ENCODE data around the gene GDAP1L1.
A peak's percentile ranks its signal among the peaks of the same experiment; 100 is the strongest.

The GDAP1L1 gene

DNA sequence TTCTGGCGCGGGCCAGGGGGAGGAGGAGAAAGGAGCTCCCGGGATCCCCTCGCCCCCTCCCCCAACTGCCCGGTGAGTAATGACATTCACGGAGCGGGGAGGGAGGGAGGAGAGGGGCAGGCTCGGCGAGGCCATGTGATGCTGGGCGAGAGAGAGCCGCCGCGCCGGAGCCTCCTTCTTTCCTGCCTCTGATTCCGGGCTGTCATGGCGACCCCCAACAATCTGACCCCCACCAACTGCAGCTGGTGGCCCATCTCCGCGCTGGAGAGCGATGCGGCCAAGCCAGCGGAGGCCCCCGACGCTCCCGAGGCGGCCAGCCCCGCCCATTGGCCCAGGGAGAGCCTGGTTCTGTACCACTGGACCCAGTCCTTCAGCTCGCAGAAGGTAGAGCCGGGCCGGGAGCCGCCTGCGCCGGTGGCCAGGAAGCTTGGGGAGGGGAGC, at the start of gene GDAP1L1:
GDAP1L1 (plus strand) TSS at position 178 of the 441 bp plus-strand sequence; CDS start at position 205, 27 bp downstream.
- DNase-seq: no peak

DNA sequence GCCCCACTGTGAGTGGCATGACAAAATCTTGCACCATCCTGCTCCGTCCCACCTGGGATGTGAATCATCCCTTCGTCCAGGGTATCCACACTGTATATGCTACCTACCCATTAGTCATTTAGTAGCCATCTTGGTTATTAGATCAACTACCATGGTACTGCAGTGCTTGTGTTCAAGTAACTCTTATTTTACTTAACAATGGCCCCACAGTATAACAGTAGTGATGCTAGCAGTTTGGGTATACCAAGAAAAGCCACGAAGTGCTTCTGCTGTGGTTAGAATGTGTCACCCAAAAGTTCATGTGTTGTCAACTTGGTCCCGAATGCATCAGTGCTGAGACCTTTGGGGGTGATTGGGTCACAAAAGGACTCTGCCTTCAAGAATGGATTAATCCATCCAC, 48.2 kb upstream of the GDAP1L1 start:
- no peak for DNase-seq

DNA sequence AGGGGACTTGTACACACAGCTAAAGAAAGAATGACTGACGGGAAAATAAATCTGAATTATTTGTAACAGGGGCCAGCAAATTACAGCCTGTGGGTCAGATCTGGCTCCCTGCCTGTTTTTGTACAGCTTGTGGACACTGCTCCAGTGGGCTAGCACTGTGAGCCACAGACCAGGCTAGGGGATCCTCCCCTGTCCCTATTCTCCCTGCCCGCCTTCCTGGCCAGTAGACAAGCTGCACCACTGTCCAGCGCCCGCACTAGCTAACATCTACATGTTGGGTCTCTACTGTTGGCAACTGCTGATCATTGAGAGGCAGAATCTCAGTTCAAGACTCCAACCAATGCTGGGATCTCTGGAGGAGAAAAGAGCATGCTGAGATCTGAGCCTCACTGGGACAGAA, 47.2 kb upstream of the GDAP1L1 start:
- no peak for DNase-seq

DNA sequence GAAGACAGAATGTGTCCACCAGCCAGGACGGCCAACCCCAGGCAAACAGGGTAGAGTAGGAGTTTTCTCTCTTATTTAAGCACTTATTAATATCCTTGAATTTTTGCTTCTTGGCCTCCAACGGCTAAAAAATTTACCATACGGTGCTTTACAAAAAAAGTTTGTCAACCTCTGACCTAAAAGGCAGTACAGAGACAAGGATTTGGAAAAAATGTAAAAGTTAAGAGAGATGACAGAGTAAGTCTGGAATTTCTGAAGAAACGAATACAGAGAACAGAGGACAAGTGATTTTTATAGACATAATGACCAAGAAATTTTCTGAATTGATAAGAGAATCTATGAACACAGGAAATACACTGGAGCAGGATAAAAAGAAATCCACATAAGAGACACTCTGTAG, 46.7 kb upstream of the GDAP1L1 start:
- no peak for DNase-seq

DNA sequence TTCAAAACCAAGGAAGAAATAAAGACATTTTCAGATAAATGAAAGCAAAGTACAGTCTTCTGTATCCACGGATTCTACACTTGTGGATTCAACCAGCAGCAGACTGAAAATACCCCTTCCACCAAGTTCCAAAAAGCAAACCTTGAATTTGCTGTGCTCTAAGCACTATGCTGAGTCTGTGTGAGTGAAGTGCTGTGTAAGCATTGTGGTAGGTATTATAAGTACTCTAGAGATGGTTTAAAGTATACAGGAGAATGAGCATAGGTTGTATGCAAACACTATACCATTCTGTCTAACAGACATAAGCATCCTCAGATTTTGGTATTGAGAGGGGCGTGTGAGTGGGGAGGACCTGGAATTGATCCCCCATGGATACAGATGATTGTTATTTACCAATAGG, 46.1 kb upstream of the GDAP1L1 start:
- no peak for DNase-seq

DNA sequence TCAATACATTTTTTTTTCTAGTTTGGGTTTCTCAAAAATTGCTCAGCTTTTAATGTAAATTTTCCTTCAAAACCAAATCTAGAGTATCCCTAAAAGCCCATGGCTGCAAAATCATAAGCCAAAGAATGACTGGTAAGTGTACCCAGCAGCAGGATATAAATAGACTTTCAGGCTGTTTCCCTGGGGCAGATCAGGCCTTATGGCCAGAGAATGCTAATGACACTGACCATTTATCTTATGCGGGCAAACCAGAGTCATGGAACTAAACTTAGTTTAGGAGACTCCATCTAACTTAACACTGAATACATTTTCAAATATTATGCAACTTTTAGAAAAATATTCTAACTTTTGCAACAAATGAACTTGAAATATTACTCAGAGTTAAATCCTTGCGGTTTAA, 43.9 kb upstream of the GDAP1L1 start:
- DNase-seq: no peak

DNA sequence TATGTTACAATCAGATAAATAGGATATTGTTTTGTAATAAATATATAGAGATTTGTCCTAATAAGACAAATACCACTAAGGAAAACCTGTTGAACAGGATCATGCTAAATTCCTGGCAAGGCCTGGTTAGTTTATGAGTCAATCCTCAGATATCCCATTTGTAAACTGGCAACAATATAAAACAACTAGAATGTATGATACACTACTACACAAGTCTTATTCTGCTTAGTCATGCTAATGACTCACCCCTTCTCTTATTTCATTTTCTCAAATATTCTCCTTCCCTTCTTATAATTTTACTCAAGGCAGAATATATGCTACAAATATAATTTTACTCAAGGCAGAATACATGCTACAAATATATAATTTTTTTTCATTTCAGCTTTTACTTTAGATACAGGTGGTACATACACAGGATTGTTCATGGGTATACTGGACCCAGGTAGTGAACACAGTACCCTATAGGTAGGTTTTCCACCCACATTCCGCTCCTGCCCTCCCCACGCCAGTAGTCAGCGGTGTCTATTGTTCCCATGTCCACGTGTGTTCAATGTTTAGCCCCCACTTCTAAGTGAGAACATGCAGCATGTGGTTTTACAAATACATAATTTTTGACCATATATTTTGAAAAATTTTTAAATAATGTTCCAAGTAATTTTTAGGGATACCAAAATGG, 42.8 kb upstream of the GDAP1L1 start:
- DNase-seq: peak; percentile 90

DNA sequence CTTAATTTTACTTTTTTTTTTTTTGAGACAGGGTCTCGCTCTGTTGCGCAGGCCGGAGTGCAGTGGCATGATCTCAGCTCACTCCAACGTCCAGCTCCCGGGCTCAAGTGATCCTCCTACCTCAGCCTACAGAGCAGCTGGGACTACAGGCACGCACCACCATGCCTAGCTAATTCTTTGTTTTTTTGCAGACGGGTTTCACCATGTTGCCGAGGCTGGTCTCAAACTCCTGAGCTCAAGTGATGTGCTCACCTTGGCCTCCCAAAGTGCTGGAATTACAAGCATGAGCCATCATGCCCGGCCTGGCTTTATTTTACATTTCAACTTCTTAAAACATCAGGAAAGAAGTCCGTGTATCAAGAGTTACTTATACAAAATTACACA, 42.3 kb upstream of the GDAP1L1 start:
- no peak for DNase-seq

DNA sequence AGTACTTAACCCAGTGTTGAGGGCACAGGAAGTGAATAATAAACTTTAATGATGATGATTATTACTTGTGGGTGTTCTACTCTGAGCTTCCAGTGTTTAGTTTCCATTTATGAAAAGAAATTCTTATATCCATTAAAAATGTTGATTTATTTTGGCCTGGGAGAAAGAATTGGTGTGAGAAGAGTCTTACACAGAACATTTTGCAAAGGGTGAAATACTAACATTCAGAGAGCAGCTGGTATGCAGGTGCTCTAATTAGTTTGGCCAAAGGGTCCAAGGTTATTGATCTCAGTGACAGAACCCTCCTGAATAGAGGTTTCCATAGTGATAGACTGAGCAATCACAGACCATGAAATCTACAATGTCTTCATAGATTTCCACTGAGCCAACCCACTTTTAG, 41.0 kb upstream of the GDAP1L1 start:
- DNase-seq: no peak

DNA sequence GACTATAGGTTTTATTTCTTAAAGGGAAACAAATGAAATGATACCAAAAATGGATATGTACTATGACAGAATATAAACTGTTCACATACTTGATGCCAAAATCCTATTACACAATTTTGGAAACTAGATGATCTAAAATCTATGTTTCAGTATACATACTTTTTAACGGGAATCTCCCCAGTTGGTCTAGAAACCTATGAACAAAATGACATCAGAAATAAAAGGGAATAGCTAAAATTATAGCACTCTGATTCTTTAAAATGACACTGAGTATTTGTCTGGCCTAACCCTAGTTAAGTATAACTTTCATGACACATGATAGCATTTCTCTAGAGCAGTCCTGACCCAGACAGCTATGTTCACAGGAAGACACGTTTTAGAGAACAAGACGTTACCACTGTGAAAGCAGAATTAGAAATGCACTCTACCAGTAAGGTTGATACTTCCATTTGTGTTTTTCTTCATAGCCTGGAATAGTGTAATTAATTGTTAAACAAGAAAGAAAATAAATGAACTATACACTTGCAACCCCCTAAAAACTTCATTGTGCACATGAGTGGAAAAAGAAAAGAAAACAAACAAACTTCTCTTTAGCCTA, 39.9 kb upstream of the GDAP1L1 start:
- DNase-seq: no peak

DNA sequence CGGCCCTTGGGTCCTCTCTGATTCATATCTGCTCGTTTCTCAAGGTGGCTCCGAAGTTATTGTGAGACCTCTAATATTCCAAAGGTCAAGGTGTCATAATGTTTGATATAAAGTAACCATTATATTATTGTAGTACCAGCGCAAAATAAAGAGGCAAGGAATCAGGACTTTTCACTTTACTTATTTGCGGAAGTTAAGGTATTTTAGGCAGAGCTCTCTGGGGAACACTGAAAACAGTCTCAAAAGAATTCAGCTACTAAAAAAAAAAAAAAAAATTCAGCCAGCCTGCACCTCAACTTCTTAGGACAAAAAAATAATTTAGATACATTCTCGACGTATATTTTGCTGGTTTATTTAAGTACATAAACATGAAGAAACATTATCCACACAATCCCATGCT, 38.9 kb upstream of the GDAP1L1 start:
- DNase-seq: no peak

DNA sequence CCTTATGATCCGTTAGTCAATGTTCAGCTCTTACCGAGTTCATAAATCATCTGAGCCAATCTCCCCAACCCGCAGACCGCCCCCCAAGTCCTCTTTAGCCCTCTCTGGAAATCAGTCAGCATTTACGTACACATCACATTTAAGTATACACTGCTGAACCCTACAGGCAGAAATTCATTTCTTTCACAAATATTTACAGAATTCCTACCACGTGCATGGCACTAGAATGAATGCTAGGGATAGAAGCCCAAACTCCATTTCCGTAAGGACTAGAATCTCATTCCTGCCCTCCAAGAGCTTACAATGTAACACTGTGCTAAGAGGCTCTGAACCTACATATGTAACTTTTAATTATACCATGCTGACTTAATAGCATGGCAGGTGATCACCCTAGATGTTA, 38.3 kb upstream of the GDAP1L1 start:
- no peak for DNase-seq

DNA sequence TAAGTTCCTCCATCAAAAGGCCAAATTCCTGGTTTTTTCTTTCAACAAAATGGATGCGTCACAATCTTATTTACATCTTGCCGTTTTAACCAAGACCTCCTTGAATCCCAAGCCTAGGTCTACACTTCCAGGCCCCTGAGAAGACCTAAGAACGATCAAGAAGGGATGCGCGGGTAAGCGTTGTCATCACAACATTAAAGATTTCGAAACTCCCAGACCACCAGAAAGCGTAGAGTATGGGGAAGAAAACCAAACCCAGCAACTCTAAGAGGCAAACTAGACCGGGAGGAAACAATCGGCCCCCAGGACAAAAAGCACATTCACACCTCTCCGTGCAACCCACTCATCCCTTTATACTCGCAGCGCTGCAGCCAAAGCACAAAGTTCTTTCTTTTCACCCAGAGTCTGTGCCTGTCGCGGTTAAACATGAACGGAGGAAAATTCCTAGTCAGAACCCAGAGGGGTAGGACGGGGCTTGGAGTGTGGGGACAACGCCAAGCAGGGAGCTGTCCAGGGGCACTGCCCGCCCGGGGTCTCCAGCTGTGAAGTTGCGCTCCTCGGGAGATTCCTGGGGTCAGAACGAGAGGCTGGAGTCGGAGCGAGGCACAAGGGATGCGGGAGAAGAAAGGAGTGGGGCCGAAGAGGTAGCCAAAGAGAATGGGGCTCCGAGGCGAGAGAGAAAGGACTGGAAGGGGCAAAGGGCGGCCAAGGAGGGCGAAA, 37.3 kb upstream of the GDAP1L1 start:
- no peak for DNase-seq

DNA sequence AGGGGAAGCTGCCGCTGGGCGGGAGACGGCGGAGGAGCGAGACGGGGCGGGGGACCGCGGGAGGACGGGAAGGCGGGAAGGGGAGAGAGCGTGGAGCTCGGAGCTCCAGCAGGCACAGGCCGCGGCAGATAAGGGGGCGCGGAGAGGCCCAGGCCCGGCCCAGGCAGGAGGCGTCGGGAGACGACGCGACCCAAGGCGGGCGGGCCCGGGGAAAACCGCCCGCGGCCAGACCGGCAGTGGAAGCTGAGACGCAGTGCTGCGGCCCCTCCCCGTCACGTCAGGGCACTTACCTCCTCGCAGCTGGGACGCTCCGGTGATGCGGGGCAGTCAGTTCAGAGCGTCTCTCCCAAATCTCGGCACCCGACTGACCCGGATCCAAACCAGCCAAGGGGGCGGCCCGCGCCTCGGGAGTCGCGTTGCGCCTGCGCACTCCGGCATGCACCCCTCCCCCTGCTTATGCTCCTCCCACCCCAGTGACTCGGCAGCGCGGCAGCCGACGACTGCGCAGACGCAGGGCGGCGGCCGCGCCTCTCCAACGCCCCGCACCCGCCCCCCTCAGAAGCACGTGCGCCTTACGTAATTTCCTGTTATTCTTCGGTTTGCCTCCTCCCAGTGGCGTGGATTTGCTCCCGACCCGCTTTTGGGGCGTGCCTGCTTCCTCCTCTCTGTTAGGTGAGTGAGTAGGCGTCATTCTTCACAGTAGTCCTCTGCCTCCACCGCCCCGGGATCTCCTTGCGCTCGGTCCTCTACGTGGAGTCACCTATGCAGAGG, 36.5 kb upstream of the GDAP1L1 start, which contains the start of gene OSER1:
OSER1 (minus strand) TSS at position 366 of the 771 bp plus-strand sequence. CDS start 3,814 bp downstream, outside the sequence.
- peak; percentile 98 for DNase-seq

DNA sequence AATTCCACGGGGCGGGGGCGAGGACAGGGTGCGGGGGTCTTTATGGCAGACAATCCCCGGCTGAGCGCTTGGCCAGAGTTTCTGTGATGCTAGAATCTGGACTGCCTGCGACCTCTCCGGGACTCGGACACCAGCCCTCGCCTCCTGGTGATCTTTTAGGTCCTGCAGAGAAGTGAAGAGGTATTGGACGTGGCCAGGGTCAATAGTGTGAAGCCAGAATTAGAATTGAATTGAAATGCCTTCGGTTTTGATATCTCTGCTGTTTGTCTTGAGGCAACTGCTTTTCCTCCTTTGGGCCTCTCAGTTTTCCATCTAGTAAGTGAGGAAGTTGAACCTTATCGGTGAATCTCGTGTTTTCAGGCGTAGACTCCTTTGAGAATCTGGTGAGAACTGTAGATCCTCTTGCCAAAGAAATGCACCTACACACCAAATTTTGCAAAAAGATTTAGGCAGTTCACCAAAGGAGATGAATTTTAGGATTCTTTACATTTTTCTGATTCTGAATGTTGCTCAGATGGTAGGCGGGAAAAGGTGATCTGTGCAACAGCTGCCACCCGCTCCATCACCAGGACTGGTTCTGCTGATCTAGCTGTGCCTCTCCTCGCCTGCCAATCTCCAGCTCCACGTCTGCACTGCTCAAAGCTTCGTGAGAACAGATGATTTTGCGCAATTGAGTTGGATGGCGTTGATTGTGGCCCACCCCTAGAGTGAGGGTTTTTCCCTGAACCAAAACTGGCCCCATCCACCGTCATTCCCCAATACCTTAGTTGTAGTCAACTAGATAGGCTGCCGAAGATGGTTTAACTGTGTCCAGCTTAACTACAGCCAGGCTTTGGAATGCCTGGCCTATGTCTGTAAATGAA, 35.7 kb upstream of the GDAP1L1 start:
- DNase-seq: peak; percentile 17

DNA sequence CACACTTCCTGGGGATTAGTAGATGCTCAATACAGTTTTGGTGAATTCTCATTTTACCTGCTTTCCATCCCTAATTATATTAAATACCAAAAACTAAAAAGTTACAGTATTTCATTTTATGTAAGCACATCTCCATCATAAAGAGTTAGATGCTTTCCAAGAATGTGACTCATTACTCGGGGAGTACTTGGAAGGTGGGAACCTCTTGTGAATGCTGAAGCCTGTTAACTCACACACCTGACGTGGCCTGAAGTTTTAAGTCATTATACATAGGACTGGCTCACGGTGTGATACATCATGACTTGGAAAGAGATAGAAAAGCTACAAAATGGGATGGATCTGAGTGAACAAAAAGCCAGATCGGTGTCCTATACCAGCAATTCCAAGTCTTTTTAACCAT, 34.3 kb upstream of the GDAP1L1 start:
- no peak for DNase-seq

DNA sequence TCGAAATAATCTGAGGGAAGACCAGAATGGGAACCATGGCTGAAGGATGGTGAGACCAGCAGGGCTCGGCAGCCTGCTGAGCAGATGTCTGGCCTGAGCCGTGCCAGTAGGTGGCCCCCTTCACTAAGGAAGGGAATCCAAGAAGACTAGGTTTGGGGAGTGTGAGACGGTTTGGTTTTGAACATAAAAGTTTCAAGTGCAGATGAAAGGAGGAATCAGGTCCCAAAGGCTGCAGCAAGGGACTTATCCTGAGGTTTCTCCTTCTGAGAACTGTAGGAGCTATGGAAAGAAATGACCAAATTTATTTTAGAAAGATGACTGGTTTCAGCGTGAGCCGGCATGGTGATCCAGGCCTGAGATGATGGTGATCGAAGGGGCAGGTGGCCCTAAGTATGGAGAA, 32.0 kb upstream of the GDAP1L1 start:
- peak; percentile 55 for DNase-seq

DNA sequence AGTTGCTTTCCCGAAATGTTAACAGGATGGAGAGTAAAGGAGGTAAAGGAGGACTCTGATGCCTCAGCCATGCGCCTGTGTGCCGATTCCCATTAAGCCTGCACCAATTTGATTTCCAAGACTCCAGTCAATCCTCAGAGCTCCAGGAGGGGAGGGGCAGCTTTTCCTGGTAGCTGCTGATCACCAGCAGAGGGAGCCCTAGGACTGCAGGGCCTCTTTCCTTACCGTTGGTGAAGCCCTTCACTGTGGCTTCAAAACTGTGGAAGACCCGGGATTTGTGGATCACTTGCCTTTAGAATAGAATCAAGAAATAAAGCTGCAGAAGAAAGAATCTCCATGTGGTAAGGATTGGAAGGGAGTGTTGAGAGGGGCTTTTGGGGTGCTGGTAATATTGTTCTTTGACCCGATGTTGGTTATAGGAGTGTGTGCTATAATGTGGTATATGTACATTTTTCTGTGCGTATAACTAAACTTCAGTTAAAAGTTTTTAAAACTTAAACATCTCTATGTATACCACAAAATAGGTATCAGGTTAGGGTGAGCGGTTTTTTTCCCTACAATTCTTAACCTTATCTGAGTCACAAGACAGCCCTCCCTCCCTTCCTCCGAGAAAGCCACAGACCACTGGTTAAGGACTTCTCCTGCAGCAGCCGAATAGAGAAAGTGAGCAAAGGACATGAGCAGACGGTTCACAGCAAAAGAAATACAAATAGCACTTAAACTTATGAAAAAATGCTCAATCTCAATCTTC, 29.6 kb upstream of the GDAP1L1 start:
- peak; percentile 71 for DNase-seq

DNA sequence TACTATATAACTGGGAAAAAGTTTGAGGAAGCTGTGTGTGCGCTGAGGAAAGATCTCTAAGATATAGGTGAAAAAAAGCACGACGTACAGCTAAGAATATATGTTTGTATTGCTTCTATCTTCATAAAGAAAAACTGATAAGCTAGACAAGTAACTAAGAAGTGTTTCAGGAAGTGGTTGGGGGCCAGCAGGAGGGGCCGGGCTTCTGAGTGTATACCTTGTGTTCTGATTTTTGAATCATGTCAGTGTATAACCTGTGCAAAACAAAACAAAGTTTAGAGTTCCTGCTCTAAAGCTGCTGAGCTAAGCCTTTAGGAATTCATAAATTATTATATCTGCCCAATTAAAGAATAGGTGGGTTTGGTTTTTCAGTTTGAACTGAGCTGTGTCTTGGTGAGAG, 28.7 kb upstream of the GDAP1L1 start:
- DNase-seq: no peak

DNA sequence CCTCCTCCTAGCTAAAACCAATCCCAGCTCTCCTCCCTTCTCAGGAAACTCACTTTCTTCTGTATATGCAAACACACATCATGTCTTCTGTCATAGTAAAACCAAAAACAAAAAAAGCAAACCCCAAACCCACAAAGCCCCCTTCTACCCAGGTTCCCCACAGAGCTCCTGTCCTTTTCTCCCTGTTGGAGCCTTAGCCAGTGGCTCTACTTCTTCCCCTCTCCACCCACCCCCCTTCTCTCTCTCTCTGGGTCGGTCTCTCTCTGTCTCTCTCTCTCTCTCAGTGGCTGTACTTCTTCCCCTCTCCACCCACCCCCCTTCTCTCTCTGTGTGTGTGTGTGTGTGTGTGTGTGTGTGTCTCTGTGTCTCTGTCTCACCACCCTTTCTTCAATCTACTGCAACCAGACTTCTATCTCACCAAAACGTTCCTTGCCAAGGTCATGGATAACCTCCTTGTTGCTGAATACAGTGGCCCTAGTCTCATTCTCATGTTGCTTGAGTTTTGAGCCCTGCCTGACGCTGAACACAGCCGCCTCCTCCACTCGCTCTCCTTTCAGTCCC, 27.9 kb upstream of the GDAP1L1 start:
- no peak for DNase-seq

DNA sequence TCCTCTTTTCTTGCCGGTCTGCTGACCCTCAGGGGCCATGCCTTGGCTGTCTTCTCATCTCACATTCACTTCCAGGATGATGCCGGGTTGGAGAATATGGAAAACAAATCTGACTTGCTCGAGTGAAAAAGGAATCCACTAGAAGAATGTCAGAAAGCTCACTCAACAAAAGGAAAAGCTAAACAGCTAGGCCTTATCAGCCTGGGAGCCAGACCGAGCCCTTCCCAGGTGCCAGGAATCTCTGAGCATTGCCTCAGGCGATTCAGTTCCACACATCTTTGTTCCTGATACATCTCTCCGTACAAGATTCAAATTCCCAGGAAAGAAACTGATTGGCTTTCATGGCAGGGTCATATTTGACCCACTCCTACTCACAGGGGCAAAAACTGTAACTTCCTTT, 27.3 kb upstream of the GDAP1L1 start:
- DNase-seq: no peak

Data from kidney glomerular epithelial cell (primary cell).